Activated CD8-positive, alpha-beta T cell treated with anti-CD3 and anti-CD28 coated beads for 36 hours (primary cell): ENCODE measurements around the gene KRTAP10-4. TPM values are rescaled to one million over a fixed set of nuclear protein-coding genes. Genes with fewer than 3 reads are reported as not detected.

Experiments used
- ATAC-seq: fragments of 200-7000 bp; cut with Tn5 transposase; one replicate; pipeline ENCODE4 v1.10.0; 2021; ENCODE audit warnings: mild to moderate bottlenecking, moderate library complexity
- CTCF ChIA-PET: fragments of 350-600 bp; sonication (Branson Sonifier 250); formaldehyde crosslinking; loops from one replicate; lab custom pipeline; 2021; ENCODE audit warnings: antibody characterized with exemption; lab: Charles Lee
- POLR2A ChIA-PET: fragments of 350-600 bp; sonication (Branson Sonifier 250); formaldehyde crosslinking; loops from one replicate; lab custom pipeline; 2021; ENCODE audit warnings: antibody characterized with exemption; lab: Charles Lee
- DNase-seq: peaks from one replicate; pipeline ENCODE4 v3.0.0-alpha.2; 2020
- H3K27ac Mint-ChIP-seq: one replicate; pipeline ENCODE4 v1.8.0; 2021; ENCODE audit warnings: mild to moderate bottlenecking, mixed read lengths
- H3K27me3 Mint-ChIP-seq: one replicate; pipeline ENCODE4 v1.8.0; 2021; ENCODE audit warnings: mixed read lengths
- H3K36me3 Mint-ChIP-seq: one replicate; pipeline ENCODE4 v1.8.0; 2021; ENCODE audit warnings: low read depth, mixed read lengths
- H3K4me1 Mint-ChIP-seq: one replicate; pipeline ENCODE4 v1.8.0; 2021; ENCODE audit warnings: low read depth, mixed read lengths
- H3K4me3 Mint-ChIP-seq: one replicate; pipeline ENCODE4 v1.8.0; 2021; ENCODE audit warnings: mild to moderate bottlenecking, moderate library complexity, mixed read lengths
- H3K9me3 Mint-ChIP-seq: one replicate; pipeline ENCODE4 v1.8.0; 2021; ENCODE audit warnings: mixed read lengths
- intact Hi-C: fragments of 100-400 bp; cut with micrococcal nuclease; formaldehyde crosslinking; loops from one replicate; pipeline ENCODE4 v1.10.0; 2022
- total RNA-seq, 2 experiments: library from RNA; stranded (reverse); gene quantifications; one replicate each; pipeline ENCODE4 v1.2.3, GENCODE V29; 2021
- TF ChIP-seq, protein P1 (sequence below): fragments of 200-600 bp; IDR thresholded peaks from one replicate; pipeline ENCODE4 v1.8.0; 2022; ENCODE audit warnings: antibody characterized with exemption, mild to moderate bottlenecking

Gene KRTAP10-4
- total RNA-seq, 2 experiments from 2014 or later: not detected

GRCh38 chr21:44601596-44602462, 28.3 kb downstream of the KRTAP10-4 start:
- H3K9me3 Mint-ChIP-seq: peaks cover 8% of the 10 kb centered on the region
- TF ChIP-seq, protein P1, sequence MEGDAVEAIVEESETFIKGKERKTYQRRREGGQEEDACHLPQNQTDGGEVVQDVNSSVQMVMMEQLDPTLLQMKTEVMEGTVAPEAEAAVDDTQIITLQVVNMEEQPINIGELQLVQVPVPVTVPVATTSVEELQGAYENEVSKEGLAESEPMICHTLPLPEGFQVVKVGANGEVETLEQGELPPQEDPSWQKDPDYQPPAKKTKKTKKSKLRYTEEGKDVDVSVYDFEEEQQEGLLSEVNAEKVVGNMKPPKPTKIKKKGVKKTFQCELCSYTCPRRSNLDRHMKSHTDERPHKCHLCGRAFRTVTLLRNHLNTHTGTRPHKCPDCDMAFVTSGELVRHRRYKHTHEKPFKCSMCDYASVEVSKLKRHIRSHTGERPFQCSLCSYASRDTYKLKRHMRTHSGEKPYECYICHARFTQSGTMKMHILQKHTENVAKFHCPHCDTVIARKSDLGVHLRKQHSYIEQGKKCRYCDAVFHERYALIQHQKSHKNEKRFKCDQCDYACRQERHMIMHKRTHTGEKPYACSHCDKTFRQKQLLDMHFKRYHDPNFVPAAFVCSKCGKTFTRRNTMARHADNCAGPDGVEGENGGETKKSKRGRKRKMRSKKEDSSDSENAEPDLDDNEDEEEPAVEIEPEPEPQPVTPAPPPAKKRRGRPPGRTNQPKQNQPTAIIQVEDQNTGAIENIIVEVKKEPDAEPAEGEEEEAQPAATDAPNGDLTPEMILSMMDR: no peak
- CTCF ChIA-PET: no interaction called here
- no peaks in the 10 kb centered on the region for H3K36me3 Mint-ChIP-seq
- intact Hi-C loops: no loop called here
- ATAC-seq (no peak), DNase-seq (no peak)
- H3K4me3 Mint-ChIP-seq: no peak overlapping the region
- H3K27ac Mint-ChIP-seq: no peak overlapping the region
- POLR2A ChIA-PET: no interaction called here
- H3K4me1 Mint-ChIP-seq: no peaks in the 10 kb centered on the region
- H3K27me3 Mint-ChIP-seq: peaks cover 3% of the 10 kb centered on the region

- Mint-ChIP-seq H3K36me3 (no peaks in the 10 kb centered on the region), H3K4me1 (no peaks in the 10 kb centered on the region), H3K27ac (no peak overlapping the region), H3K27me3 (peaks cover 3% of the 10 kb centered on the region), H3K9me3 (peaks cover 8% of the 10 kb centered on the region), H3K4me3 (no peak overlapping the region)
- no peak for DNase-seq
- CTCF ChIA-PET: no interaction called here
- TF ChIP-seq, protein P1: no peak
- ATAC-seq: no peak
- intact Hi-C loops: no loop called here
- POLR2A ChIA-PET: no interaction called here
Observed at GRCh38 chr21:44602463-44602850, 28.9 kb downstream of the KRTAP10-4 start.

DNA sequence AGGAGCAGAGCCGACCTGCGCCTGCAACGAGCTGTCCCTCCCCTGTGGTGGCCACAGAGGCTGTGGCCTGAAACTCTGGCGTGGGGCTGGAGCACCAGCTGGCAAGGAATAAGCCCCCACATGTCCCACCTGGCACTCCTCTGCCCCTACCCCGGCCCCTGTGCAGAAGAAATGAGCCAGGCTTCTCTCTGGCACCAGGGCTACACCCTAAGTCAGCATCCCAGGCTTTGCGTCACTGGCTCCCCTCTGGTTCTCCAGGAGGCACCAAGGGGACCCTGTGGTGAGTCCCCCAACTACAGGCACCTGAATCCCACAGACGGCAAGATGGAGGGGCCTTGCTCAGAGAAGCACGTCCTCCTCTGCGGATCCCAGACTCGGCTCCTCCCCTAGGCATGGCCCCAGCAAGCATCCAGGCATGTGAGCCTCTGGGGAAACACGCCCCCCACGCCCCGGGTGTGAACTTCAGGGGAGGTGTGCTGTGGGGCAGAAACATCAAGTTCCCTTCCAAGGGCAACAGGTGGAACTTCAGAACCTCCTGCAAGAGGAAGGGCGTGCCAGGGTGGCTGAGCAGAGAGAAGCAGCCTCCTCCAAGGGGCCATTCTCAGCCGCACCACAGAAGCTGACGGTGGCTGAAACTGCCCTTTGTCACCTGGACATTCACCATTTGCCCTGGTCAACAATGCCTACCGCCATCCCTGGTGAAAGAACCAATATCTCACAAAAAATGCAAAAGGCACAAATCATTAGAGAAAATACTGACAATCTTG, 29.8 kb downstream of the KRTAP10-4 start:
- H3K9me3 Mint-ChIP-seq: peaks cover 8% of the 10 kb centered on the region
- POLR2A ChIA-PET: no interaction called here
- CTCF ChIA-PET: no interaction called here
- peaks cover 3% of the 10 kb centered on the region for H3K27me3 Mint-ChIP-seq
- ATAC-seq: no peak
- H3K36me3 Mint-ChIP-seq: no peaks in the 10 kb centered on the region
- no peaks in the 10 kb centered on the region for H3K4me1 Mint-ChIP-seq
- DNase-seq: no peak
- no peak overlapping the region for H3K4me3 Mint-ChIP-seq
- intact Hi-C loops: no loop called here
- no peak overlapping the region for H3K27ac Mint-ChIP-seq
- TF ChIP-seq, protein P1: no peak

GRCh38 chr21:44603911-44604310, 30.4 kb downstream of the KRTAP10-4 start:
- H3K36me3 Mint-ChIP-seq: no peaks in the 10 kb centered on the region
- peaks cover 3% of the 10 kb centered on the region for H3K27me3 Mint-ChIP-seq
- POLR2A ChIA-PET: no interaction called here
- CTCF ChIA-PET: no interaction called here
- no peak overlapping the region for H3K27ac Mint-ChIP-seq
- H3K4me1 Mint-ChIP-seq: no peaks in the 10 kb centered on the region
- no peak for ATAC-seq
- peaks cover 4% of the 10 kb centered on the region for H3K9me3 Mint-ChIP-seq
- TF ChIP-seq, protein P1: no peak
- intact Hi-C loops: no loop called here
- no peak overlapping the region for H3K4me3 Mint-ChIP-seq
- no peak for DNase-seq

DNA sequence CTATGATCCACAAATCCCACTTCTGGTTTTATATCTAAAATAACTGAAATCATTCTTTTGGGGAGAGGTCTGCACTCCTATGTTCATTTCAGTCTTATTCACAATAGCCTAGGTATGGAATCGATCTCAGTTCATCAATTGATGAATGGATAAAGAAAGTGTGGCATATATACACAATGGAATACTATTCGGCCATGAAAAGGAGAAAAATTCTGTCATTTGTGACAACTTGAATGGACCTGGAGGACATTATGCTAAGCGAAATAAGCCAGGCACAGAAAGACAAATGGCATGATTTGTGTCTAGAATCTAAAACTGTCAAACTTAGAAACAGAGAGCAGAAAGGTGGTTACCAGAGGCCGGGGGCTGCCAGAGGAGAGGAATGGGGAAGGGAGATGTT, 33.0 kb downstream of the KRTAP10-4 start:
- ChIA-PET POLR2A (interaction anchor here (1.0 kb wide), 1 partner anchor 12 kb away, joined by 3 read pairs; no protein-coding TSS in a partner anchor), CTCF (no interaction called here)
- no peak for ATAC-seq
- no peak overlapping the region for H3K27ac Mint-ChIP-seq
- peaks cover 3% of the 10 kb centered on the region for H3K27me3 Mint-ChIP-seq
- H3K4me3 Mint-ChIP-seq: no peak overlapping the region
- TF ChIP-seq, protein P1: no peak
- H3K9me3 Mint-ChIP-seq: peaks cover 18% of the 10 kb centered on the region
- intact Hi-C loops: no loop called here
- no peak for DNase-seq
- H3K4me1 Mint-ChIP-seq: no peaks in the 10 kb centered on the region
- H3K36me3 Mint-ChIP-seq: no peaks in the 10 kb centered on the region
